BLaER1 (cell line): ENCODE results near the gene PXMP4.
A peak's percentile ranks its signal among the peaks of the same experiment; 100 is the strongest.

Experiments used
- H3K27ac ChIP-seq: shearing (Covaris generic); formaldehyde crosslinking; 2 replicates; pipeline ENCODE4 v1.8.1; 2022
- H3K27me3 ChIP-seq: shearing (Covaris generic); formaldehyde crosslinking; 2 replicates; pipeline ENCODE4 v1.8.1; 2022
- H3K36me3 ChIP-seq: shearing (Covaris generic); formaldehyde crosslinking; 2 replicates; pipeline ENCODE4 v1.8.1; 2022
- H3K4me1 ChIP-seq: shearing (Covaris generic); formaldehyde crosslinking; 2 replicates; pipeline ENCODE4 v1.8.1; 2022
- H3K4me2 ChIP-seq: shearing (Covaris generic); formaldehyde crosslinking; 2 replicates; pipeline ENCODE4 v1.8.1; 2022
- H3K4me3 ChIP-seq: shearing (Covaris generic); formaldehyde crosslinking; 2 replicates; pipeline ENCODE4 v1.8.1; 2022
- H3K9ac ChIP-seq: shearing (Covaris generic); formaldehyde crosslinking; 2 replicates; pipeline ENCODE4 v1.8.1; 2022
- H3K9me3 ChIP-seq: shearing (Covaris generic); formaldehyde crosslinking; 2 replicates; pipeline ENCODE4 v1.8.1; 2022
- H4K20me1 ChIP-seq: shearing (Covaris generic); formaldehyde crosslinking; 2 replicates; pipeline ENCODE4 v1.8.1; 2022
- Cebpa-rat ChIP-seq: shearing (Covaris generic); IDR thresholded peaks from 2 replicates; pipeline ENCODE4 v1.8.1; 2022

The PXMP4 gene

GRCh38 chr20:33732166-33732970 is 12.3 kb upstream of the PXMP4 start:
- peaks cover 19% of the 10 kb centered on the region for H3K9me3 ChIP-seq
- TF ChIP-seq Cebpa-rat = no peak
- peaks cover 10% of the 10 kb centered on the region for H3K36me3 ChIP-seq
- H3K27ac ChIP-seq = peak overlapping the region; percentile 82
- H3K4me1 ChIP-seq = peaks cover 23% of the 10 kb centered on the region
- H3K9ac ChIP-seq = peak overlapping the region; percentile 84
- H4K20me1 ChIP-seq = no peaks in the 10 kb centered on the region
- H3K27me3 ChIP-seq = no peaks in the 10 kb centered on the region
- H3K4me3 ChIP-seq = peak overlapping the region; percentile 72
- peak overlapping the region; percentile 98 for H3K4me2 ChIP-seq

DNA sequence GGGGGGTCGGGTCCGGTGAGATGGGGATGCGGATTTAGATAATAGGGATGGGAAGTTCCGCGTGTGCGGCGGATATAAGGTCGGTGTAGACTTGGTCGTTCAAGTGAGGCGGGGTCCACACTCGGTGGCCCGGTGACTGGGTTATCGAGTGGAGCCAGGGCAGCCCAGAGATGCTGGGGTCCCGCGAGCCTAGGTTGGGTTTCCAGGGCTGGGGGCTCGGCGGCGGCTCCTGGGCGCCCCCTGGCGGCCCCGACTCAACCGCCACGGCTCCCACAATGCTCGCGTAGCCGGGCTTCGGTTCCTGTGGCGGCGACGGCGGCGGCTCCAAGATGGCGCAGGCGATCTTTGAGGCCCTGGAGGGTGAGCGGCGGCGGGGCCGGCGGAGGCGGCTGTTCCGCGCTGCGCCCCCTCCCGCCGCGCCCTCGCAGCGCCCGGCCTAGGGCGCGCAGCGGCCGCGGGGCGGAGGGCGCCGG is 11.6 kb upstream of the PXMP4 start, which contains the start of gene ZNF341:
Gene ZNF341 (plus strand): TSS at position 304 of the 473 bp plus-strand sequence. CDS start 26 bp downstream, at position 330.
- Histone ChIP-seq H4K20me1 (no peaks in the 10 kb centered on the region), H3K4me2 (peak within 1 kb of the TSS; percentile 98), H3K9ac (peak within 1 kb of the TSS; percentile 84), H3K4me3 (peak within 1 kb of the TSS; percentile 72), H3K4me1 (peaks cover 23% of the 10 kb centered on the region), H3K27me3 (no peaks in the 10 kb centered on the region), H3K27ac (peak within 1 kb of the TSS; percentile 82), H3K9me3 (peaks cover 13% of the 10 kb centered on the region), H3K36me3 (peaks cover 7% of the 10 kb centered on the region; the same call in 1 of the 2 replicates)
- no peak for TF ChIP-seq Cebpa-rat

DNA sequence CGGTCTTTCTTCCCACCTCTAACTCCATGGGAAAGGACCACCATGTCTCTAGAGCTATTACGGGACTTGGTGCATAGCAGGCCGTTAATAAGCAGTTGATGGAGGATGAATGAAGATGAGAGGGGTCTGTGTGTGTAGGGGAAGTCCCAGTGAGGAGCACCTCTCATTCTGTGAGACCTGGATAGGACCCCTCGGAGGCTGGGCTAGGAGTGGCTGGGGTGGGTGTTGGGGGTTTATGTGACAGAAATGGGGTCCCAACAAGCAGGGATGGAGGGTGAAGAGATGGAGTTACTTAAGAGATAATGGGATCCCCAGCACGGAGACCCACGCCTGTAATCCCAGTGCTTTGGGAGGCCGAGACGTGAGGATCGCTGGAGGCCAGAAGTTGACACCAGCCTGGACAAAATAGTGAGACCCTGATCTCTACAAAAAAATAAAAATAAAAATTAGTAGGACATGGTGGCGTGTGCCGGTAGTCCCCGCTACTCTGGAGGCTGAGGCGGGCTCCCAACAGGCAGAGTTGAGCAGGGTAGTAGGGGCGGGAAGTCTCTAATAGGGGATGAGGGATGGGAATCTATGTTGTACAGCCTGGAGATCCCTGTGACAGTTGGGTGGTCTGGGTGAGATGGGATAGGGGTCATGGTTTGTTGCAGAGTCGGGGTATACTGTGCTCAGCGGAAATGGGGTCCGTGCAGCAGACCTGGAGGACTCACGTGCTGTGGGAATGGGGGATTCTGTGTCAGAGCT is 11.0 kb upstream of the PXMP4 start:
- H4K20me1 ChIP-seq = no peaks in the 10 kb centered on the region
- no peaks in the 10 kb centered on the region for H3K27me3 ChIP-seq
- peak overlapping the region; percentile 82 for H3K27ac ChIP-seq
- H3K4me1 ChIP-seq = peaks cover 23% of the 10 kb centered on the region
- peaks cover 7% of the 10 kb centered on the region for H3K9me3 ChIP-seq
- H3K9ac ChIP-seq = peak overlapping the region; percentile 84
- TF ChIP-seq Cebpa-rat = no peak
- peak overlapping the region; percentile 98 for H3K4me2 ChIP-seq
- H3K4me3 ChIP-seq = peak overlapping the region; percentile 72
- H3K36me3 ChIP-seq = 0 out of 2 replicates have a peak, but pooled peaks cover under 1% of the 10 kb centered on the region

- H3K27me3 ChIP-seq = no peaks in the 10 kb centered on the region
- no peak overlapping the region for H3K9ac ChIP-seq
- H3K9me3 ChIP-seq = no peaks in the 10 kb centered on the region
- H3K4me1 ChIP-seq = peaks cover 18% of the 10 kb centered on the region
- no peak for TF ChIP-seq Cebpa-rat
- no peak overlapping the region for H3K4me2 ChIP-seq
- no peak overlapping the region for H3K4me3 ChIP-seq
- no peaks in the 10 kb centered on the region for H3K36me3 ChIP-seq
- no peak overlapping the region for H3K27ac ChIP-seq
- H4K20me1 ChIP-seq = no peaks in the 10 kb centered on the region
Measured at GRCh38 chr20:33729101-33729500, 9.0 kb upstream of the PXMP4 start.

DNA sequence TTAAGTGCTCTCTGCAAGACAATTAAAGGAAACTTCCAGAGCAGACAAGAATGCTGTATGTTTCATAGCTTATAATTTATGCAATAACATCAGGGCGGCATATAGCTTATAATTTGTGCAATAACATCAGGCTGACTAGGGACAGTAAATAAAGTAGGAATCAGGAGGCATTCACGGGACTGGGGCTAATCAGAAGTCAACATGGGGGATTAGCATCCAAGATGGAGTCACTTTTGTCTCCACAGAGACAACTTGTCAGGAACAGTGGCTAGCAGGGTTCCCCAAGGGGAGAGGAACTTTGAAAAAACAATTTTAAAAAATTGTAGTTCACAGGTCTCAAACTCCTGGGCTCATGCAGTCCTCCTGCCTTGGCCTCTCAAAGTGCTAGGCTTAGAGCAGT is 8.4 kb upstream of the PXMP4 start:
- no peak overlapping the region for H3K9ac ChIP-seq
- H3K36me3 ChIP-seq = no peaks in the 10 kb centered on the region
- no peak overlapping the region for H3K4me3 ChIP-seq
- TF ChIP-seq Cebpa-rat = no peak
- no peak overlapping the region for H3K4me2 ChIP-seq
- H4K20me1 ChIP-seq = no peaks in the 10 kb centered on the region
- H3K9me3 ChIP-seq = no peaks in the 10 kb centered on the region
- H3K27ac ChIP-seq = no peak overlapping the region
- H3K4me1 ChIP-seq = peaks cover 12% of the 10 kb centered on the region
- H3K27me3 ChIP-seq = no peaks in the 10 kb centered on the region

DNA sequence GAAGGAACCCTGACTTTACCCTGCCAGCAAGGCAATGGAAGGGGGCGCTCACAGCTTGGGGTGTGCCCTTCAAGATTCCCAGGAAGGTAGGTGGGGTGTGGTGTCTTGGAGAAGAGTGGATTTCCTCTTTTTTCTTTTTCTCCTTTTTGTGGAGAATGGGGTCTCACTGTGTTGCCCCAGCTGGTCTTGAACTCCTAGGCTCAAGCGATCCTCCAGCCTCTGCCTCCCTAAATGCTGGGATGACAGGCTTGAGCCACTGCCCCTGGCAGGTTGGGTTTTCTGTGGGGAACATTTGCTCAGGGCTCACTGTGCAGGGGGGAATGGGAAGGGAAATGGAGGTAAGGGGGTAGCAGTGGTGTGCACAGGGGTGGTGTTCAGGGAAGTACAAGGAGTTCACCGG is 7.7 kb upstream of the PXMP4 start:
- no peak for TF ChIP-seq Cebpa-rat
- no peak overlapping the region for H3K27ac ChIP-seq
- no peaks in the 10 kb centered on the region for H3K9me3 ChIP-seq
- no peaks in the 10 kb centered on the region for H4K20me1 ChIP-seq
- no peaks in the 10 kb centered on the region for H3K27me3 ChIP-seq
- no peak overlapping the region for H3K9ac ChIP-seq
- H3K4me3 ChIP-seq = no peak overlapping the region
- no peaks in the 10 kb centered on the region for H3K36me3 ChIP-seq
- no peak overlapping the region for H3K4me2 ChIP-seq
- H3K4me1 ChIP-seq = peaks cover 5% of the 10 kb centered on the region

DNA sequence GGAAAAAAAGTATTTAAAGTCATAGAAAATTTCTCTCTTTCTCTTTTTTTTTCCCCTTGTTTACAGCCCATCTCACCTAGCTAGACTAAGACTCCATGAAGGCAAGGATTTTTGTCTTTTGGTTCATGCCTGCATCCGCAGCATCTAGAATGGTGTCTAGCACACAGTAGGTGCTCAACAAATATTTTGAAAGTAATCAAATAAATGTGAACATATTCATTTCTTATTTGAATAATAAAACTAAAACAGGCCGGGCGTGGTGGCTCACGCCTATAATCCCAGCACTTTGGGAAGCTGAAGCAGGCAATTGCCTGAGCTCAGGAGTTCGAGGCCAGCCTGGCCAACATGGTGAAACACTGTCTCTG is 7.0 kb upstream of the PXMP4 start:
- H3K27me3 ChIP-seq = no peaks in the 10 kb centered on the region
- no peak overlapping the region for H3K4me2 ChIP-seq
- no peaks in the 10 kb centered on the region for H4K20me1 ChIP-seq
- no peak overlapping the region for H3K4me3 ChIP-seq
- H3K4me1 ChIP-seq = no peaks in the 10 kb centered on the region
- 0 out of 2 replicates have a peak, but pooled peaks cover 4% of the 10 kb centered on the region for H3K9me3 ChIP-seq
- TF ChIP-seq Cebpa-rat = no peak
- H3K9ac ChIP-seq = no peak overlapping the region
- no peak overlapping the region for H3K27ac ChIP-seq
- H3K36me3 ChIP-seq = no peaks in the 10 kb centered on the region

DNA sequence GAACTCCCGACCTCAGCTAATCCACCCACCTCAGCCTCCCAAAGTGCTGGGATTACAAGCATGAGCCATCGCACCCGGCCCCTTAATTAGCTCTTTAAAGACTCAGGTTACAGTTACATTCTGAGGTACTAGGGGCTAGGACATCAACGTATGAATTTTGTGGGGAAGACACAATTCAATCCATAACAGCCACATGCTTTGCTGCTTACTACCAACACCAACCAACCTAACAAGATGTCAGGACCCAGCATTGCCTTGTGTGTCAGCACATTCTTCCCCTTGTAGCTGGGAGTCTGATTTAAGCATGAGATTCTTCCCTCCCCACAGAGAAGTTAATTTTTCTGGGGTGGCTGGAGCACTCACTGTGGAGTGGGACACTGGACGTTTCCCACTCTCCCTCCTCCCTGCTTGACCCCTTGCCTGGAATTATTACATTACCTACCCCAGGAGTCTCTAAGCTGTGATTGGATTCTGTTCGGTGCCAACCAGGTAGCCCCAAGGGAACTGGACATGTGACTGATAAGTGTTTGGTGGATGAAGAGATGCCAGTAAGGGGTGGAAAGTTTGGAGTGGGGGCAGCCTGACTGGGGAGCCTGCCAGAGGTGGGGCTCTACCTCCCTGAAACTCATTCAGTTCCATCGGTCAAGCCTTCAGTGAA is 5.6 kb upstream of the PXMP4 start:
- no peak for TF ChIP-seq Cebpa-rat
- Histone ChIP-seq H3K4me3 (no peak overlapping the region), H3K4me2 (no peak overlapping the region), H3K4me1 (no peaks in the 10 kb centered on the region), H3K27ac (no peak overlapping the region), H4K20me1 (no peaks in the 10 kb centered on the region), H3K36me3 (no peaks in the 10 kb centered on the region), H3K9ac (no peak overlapping the region), H3K27me3 (no peaks in the 10 kb centered on the region), H3K9me3 (peaks cover 13% of the 10 kb centered on the region)

GRCh38 chr20:33724439-33725094 is 4.5 kb upstream of the PXMP4 start:
- Histone ChIP-seq H3K4me2 (no peak overlapping the region), H3K27me3 (no peaks in the 10 kb centered on the region), H3K4me1 (no peaks in the 10 kb centered on the region), H3K36me3 (no peaks in the 10 kb centered on the region), H4K20me1 (no peaks in the 10 kb centered on the region), H3K9ac (no peak overlapping the region), H3K4me3 (no peak overlapping the region), H3K27ac (no peak overlapping the region), H3K9me3 (peaks cover 25% of the 10 kb centered on the region)
- no peak for TF ChIP-seq Cebpa-rat
